Measurements from ENCODE around the gene NPBWR2. TPM values are rescaled to one million over a fixed set of nuclear protein-coding genes. Genes with fewer than 3 reads are reported as not detected.

Gene NPBWR2
- total RNA-seq, 3 donors from 2014 or later (not counting 1 experiment from before 2014, with no cell fraction given), result not detected

DNA sequence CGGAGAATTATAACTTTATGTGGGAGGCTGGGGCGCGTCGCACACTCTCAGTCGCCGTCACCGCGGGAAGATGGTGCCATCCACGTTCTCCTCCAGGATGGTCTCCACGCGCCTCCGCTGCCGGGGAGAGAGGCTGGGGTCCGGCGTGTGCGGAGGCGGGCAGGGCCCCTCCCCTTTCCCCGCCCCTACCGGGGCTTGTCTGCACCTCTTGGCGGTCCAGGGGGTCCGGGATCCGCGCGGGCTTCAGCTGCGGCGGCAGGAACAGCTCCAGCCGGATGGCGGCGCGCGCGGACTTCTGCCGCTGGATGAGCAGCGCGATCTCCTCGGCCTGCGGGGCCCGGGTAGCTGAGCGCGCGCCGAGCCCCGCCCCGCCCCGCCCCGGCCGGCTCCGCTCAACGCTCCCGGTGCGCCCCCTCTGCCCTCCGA is 24.0 kb downstream of the NPBWR2 start:
- TF ChIP-seq, protein P1, sequence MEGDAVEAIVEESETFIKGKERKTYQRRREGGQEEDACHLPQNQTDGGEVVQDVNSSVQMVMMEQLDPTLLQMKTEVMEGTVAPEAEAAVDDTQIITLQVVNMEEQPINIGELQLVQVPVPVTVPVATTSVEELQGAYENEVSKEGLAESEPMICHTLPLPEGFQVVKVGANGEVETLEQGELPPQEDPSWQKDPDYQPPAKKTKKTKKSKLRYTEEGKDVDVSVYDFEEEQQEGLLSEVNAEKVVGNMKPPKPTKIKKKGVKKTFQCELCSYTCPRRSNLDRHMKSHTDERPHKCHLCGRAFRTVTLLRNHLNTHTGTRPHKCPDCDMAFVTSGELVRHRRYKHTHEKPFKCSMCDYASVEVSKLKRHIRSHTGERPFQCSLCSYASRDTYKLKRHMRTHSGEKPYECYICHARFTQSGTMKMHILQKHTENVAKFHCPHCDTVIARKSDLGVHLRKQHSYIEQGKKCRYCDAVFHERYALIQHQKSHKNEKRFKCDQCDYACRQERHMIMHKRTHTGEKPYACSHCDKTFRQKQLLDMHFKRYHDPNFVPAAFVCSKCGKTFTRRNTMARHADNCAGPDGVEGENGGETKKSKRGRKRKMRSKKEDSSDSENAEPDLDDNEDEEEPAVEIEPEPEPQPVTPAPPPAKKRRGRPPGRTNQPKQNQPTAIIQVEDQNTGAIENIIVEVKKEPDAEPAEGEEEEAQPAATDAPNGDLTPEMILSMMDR (IDR thresholded peaks at IDR 0.05), result peak; percentile 53
- no peak overlapping the region for H3K27ac ChIP-seq (ENCODE audit: low read length)
- peak; percentile 42 to 47 (median 46) for ATAC-seq
- no peaks in the 10 kb centered on the region for H3K36me3 Mint-ChIP-seq
- no peak overlapping the region for H3K4me3 ChIP-seq (ENCODE audit: low read length)
- peaks cover 18 to 19% of the 10 kb centered on the region in 2 donors for H3K27me3 Mint-ChIP-seq (ENCODE audit: low read depth in 2 of 2)
- DNase-seq, result peak; percentile 53 to 82
- H3K9me3 ChIP-seq (ENCODE audit: control insufficient read depth, insufficient read depth, low read length), result peaks cover 4% of the 10 kb centered on the region
- H3K9me3 Mint-ChIP-seq, result no peaks in the 10 kb centered on the region
- peak overlapping the region; percentile 79 for H3K4me3 Mint-ChIP-seq
- under 1% methylated on average over 52 of the region's 52 CpGs for WGBS (ENCODE audit: insufficient coverage)
- peaks cover 15 to 38% of the 10 kb centered on the region in 2 donors for H3K4me1 Mint-ChIP-seq
- no peaks in the 10 kb centered on the region for H3K36me3 ChIP-seq (ENCODE audit: control insufficient read depth, insufficient read depth, low read length)
- peaks cover 38% of the 10 kb centered on the region for H3K4me1 ChIP-seq (ENCODE audit: control insufficient read depth, insufficient read depth, low read length)
- H3K27me3 ChIP-seq (ENCODE audit: control insufficient read depth, insufficient read depth, low read length), result peaks cover 12% of the 10 kb centered on the region
- no peak overlapping the region for H3K27ac Mint-ChIP-seq
- intact Hi-C loops (cut with micrococcal nuclease), result loop anchor here (2.0 kb wide), 1 partner anchor 37 kb away; no protein-coding TSS in a partner anchor

DNA sequence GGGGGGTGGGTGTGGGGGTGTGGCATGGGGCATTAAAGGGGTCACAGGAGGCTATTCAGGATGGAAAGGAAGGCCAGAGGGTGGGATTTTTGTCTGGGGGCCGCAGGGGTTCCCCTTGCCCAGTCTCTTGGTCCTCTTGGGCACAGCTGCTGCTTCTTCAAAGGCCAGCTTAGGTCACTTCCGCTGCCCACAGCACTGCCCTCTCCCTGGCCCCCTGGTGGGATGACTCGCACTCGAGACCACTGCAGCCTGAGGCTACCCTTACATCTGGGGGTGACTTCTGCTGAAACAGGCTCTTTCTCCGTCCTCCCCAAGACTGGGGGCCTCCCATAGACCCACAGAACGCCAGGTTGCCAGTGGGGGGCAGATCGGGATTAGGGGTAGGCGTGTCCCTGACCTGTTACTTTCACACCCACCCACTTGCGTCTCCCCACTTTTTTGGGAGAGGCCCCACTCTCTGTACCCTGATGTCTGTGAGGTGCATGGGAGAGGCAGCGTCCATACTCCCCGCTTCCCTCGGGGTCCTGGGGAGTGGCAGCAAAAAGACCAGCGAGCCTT is 24.5 kb downstream of the NPBWR2 start:
- no peaks in the 10 kb centered on the region for H3K36me3 Mint-ChIP-seq
- peaks cover 12% of the 10 kb centered on the region for H3K27me3 ChIP-seq (ENCODE audit: control insufficient read depth, insufficient read depth, low read length)
- peaks cover 43% of the 10 kb centered on the region for H3K4me1 ChIP-seq (ENCODE audit: control insufficient read depth, insufficient read depth, low read length)
- TF ChIP-seq, protein P1 (IDR thresholded peaks at IDR 0.05), result no peak
- intact Hi-C loops (cut with micrococcal nuclease), result loop anchor here (2.0 kb wide), 1 partner anchor 38 kb away; no protein-coding TSS in a partner anchor
- no peak overlapping the region for H3K4me3 ChIP-seq (ENCODE audit: low read length)
- 20% methylated on average over 10 of the region's 13 CpGs for WGBS (ENCODE audit: insufficient coverage)
- H3K27ac ChIP-seq (ENCODE audit: low read length), result no peak overlapping the region
- H3K4me1 Mint-ChIP-seq, result peaks cover 18 to 42% of the 10 kb centered on the region in 2 donors
- H3K4me3 Mint-ChIP-seq, result peak overlapping the region; percentile 79
- H3K27ac Mint-ChIP-seq, result peak overlapping the region in 1 of 2 donors; percentile 80
- no peaks in the 10 kb centered on the region for H3K36me3 ChIP-seq (ENCODE audit: control insufficient read depth, insufficient read depth, low read length)
- peaks cover 15 to 18% of the 10 kb centered on the region in 2 donors for H3K27me3 Mint-ChIP-seq (ENCODE audit: low read depth in 2 of 2)
- ATAC-seq (no peak), DNase-seq (peak in 1 of 2 donors; percentile 19)
- peaks cover 4% of the 10 kb centered on the region for H3K9me3 ChIP-seq (ENCODE audit: control insufficient read depth, insufficient read depth, low read length)
- H3K9me3 Mint-ChIP-seq, result no peaks in the 10 kb centered on the region

DNA sequence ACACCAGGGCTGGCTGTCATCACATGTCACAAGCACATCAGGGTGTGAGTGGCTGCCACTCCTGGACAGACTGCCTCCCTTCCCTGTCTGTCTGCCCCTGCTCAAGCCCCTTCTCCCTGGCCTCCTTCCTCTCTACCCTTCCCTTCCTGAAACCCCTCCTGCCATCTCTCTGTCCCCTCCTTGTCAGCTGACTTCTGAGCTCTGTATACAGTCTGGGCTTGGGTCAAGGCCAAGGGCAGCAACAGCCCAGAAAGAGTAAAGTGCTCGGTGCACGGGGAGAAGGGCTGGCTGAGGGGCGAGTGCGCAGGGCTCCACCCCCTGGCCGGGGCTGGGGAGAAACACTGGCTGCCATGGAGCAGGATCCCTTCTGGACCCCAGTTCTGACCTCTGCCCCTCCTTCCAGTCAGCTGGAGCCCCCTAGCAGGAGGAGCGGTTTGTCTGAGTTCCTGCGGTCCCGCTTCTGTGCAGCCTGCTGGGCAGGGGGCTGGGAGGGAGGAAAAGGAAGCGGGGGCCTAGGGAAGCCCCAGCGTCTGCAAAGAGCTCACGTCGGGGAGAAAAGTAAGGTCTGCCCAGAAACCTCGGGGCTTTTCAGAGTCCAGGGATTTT is 25.1 kb downstream of the NPBWR2 start:
- no peaks in the 10 kb centered on the region for H3K9me3 ChIP-seq (ENCODE audit: control insufficient read depth, insufficient read depth, low read length)
- TF ChIP-seq, protein P1 (IDR thresholded peaks at IDR 0.05), result no peak
- H3K27ac ChIP-seq (ENCODE audit: low read length), result no peak overlapping the region
- peaks cover 12% of the 10 kb centered on the region for H3K27me3 ChIP-seq (ENCODE audit: control insufficient read depth, insufficient read depth, low read length)
- no peaks in the 10 kb centered on the region for H3K36me3 Mint-ChIP-seq
- ATAC-seq (no peak), DNase-seq (peak in 1 of 2 donors; percentile 40)
- no peaks in the 10 kb centered on the region for H3K9me3 Mint-ChIP-seq
- peaks cover 15 to 18% of the 10 kb centered on the region in 2 donors for H3K27me3 Mint-ChIP-seq (ENCODE audit: low read depth in 2 of 2)
- 21% methylated on average over 13 of the region's 13 CpGs for WGBS (ENCODE audit: insufficient coverage)
- H3K4me3 Mint-ChIP-seq, result peak overlapping the region; percentile 83
- no peaks in the 10 kb centered on the region for H3K36me3 ChIP-seq (ENCODE audit: control insufficient read depth, insufficient read depth, low read length)
- peak overlapping the region; percentile 62 to 80 for H3K27ac Mint-ChIP-seq
- H3K4me3 ChIP-seq (ENCODE audit: low read length), result no peak overlapping the region
- H3K4me1 Mint-ChIP-seq, result peaks cover 24 to 49% of the 10 kb centered on the region in 2 donors
- intact Hi-C loops (cut with micrococcal nuclease), result loop anchor here (2.0 kb wide), 1 partner anchor 39 kb away; no protein-coding TSS in a partner anchor
- peaks cover 50% of the 10 kb centered on the region for H3K4me1 ChIP-seq (ENCODE audit: control insufficient read depth, insufficient read depth, low read length)

Measured in natural killer cell (primary cell).